IgD-negative memory B cell (primary cell): ENCODE results near the gene LRP1. TPM values are rescaled to one million over a fixed set of nuclear protein-coding genes. Genes with fewer than 3 reads are reported as not detected.
A peak's percentile ranks its signal among the peaks of the same experiment; 100 is the strongest.

Experiments used
- H3K27ac Mint-ChIP-seq, 3 donors: one replicate each; pipeline ENCODE4 v1.8.0; 2020 to 2022; ENCODE audit warnings: mild to moderate bottlenecking in 3 of 3, mixed read lengths in 3 of 3, moderate library complexity in 1 of 3
- H3K27me3 Mint-ChIP-seq: one replicate; pipeline ENCODE4 v1.8.0; 2021; ENCODE audit warnings: mixed read lengths
- H3K36me3 Mint-ChIP-seq: one replicate; pipeline ENCODE4 v1.8.0; 2020; ENCODE audit warnings: mild to moderate bottlenecking, mixed read lengths
- H3K4me1 Mint-ChIP-seq, 3 donors: one replicate each; pipeline ENCODE4 v1.8.0; 2020 to 2022; ENCODE audit warnings: mixed read lengths in 3 of 3, mild to moderate bottlenecking in 1 of 3
- H3K4me3 Mint-ChIP-seq, 4 donors: one replicate each; pipeline ENCODE4 v1.8.0; 2020 to 2022; ENCODE audit warnings: mild to moderate bottlenecking in 4 of 4, mixed read lengths in 4 of 4, moderate library complexity in 3 of 4
- H3K9me3 Mint-ChIP-seq, 3 donors: one replicate each; pipeline ENCODE4 v1.8.0; 2020 to 2021; ENCODE audit warnings: mixed read lengths in 3 of 3, mild to moderate bottlenecking in 1 of 3
- polyA plus RNA-seq: library from polyadenylated mRNA; unstranded; fragments of 300-500 nt; fragmentation: Illumina TruSeq; gene quantifications from one replicate; pipeline ENCODE4 v1.2.3, GENCODE V29; 2021

The LRP1 gene
- polyA plus RNA-seq, 1 donor from 2014 or later = 0.19 TPM

DNA sequence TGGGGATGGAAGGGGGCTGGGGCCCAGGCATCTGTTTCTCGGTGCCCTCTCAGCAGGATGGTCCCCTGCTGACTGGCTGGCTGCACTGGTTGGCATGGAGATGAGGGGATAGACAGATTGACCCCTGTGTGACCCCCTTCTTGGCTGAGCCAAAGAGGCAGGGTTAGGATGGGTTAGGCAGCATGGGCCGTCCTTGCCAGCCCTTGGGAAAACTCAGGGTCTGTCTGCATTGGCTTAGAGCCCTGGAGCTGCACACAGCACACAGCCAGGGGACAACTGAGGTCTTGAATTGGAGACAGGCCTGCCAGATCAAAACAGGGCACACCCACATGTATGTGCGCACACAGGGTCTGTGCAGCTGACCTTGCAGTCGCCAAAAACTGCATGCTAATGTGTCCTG, 30.4 kb downstream of the LRP1 start:
- no peak overlapping the region for H3K27ac Mint-ChIP-seq
- H3K36me3 Mint-ChIP-seq = peaks cover 8% of the 10 kb centered on the region
- H3K27me3 Mint-ChIP-seq = peaks cover 8% of the 10 kb centered on the region
- peaks cover 0 to 16% (median 8%) of the 10 kb centered on the region in 3 donors for H3K4me1 Mint-ChIP-seq
- no peak overlapping the region for H3K4me3 Mint-ChIP-seq
- H3K9me3 Mint-ChIP-seq = no peaks in the 10 kb centered on the region

DNA sequence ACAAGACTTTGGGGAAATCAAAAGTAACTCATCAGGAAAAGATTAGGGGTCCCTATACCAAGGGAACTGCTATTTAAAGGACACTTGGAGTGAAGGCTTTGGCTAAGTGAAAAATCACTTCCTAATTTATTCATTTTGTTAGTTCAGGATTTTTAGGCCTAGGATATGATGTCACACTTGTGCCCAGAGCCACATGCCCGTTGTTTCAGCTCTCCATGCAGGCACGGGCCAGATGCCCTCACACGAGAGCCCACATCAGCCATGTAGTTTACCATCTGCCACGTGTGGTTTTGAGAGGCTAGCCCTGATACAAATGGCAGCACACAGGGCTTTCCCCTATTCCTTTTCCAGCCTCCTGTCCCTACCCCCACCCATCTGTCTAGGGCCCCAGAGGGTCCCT, 31.0 kb downstream of the LRP1 start:
- peaks cover 8% of the 10 kb centered on the region for H3K36me3 Mint-ChIP-seq
- H3K27me3 Mint-ChIP-seq = peaks cover 8% of the 10 kb centered on the region
- peak overlapping the region in 1 of 3 donors; percentile 8 for H3K27ac Mint-ChIP-seq

DNA sequence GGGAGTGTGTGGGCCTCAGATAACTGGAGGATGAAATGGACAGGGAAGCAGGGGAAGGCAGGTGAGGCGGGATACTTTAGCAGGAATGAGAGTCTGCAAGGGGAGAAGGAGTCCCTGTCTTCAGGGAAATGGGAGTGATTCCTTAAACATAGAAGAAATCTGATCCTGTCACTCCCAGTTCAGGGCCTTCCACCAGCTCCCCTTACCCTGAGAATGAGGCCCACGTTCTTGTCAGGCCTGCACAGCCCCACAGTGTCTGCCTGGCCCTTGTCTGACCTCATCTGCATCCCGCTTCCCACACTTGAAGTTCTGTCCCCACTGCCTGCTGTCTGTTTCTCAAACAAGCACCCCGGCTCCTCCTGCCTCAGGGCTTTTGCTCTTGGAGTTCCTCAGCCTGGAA, 31.8 kb downstream of the LRP1 start:
- Mint-ChIP-seq H3K27ac (no peak overlapping the region), H3K36me3 (peaks cover 8% of the 10 kb centered on the region), H3K9me3 (no peaks in the 10 kb centered on the region), H3K4me3 (no peak overlapping the region), H3K27me3 (peaks cover 14% of the 10 kb centered on the region), H3K4me1 (peaks cover 0 to 14% (median 5%) of the 10 kb centered on the region in 3 donors)

More for the DNA sequence above, 31.0 kb downstream of the LRP1 start:
- Mint-ChIP-seq H3K4me1 (peaks cover 0 to 16% (median 8%) of the 10 kb centered on the region in 3 donors), H3K9me3 (no peaks in the 10 kb centered on the region), H3K4me3 (no peak overlapping the region)

DNA sequence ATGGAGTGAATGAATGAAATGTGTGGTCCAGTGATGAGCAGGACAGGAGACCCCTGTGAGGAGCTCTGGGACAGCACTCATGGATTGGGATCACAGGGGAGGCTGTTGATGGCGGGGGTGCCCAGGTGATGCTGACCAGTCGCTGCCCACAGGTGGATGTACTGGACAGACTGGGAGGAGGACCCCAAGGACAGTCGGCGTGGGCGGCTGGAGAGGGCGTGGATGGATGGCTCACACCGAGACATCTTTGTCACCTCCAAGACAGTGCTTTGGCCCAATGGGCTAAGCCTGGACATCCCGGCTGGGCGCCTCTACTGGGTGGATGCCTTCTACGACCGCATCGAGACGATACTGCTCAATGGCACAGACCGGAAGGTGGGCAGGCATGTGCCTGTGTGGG, 32.5 kb downstream of the LRP1 start:
- no peaks in the 10 kb centered on the region for H3K9me3 Mint-ChIP-seq
- peaks cover 8% of the 10 kb centered on the region for H3K36me3 Mint-ChIP-seq
- no peak overlapping the region for H3K27ac Mint-ChIP-seq
- no peak overlapping the region for H3K4me3 Mint-ChIP-seq
- H3K27me3 Mint-ChIP-seq = peaks cover 17% of the 10 kb centered on the region
- H3K4me1 Mint-ChIP-seq = peaks cover 0 to 10% (median 5%) of the 10 kb centered on the region in 3 donors

DNA sequence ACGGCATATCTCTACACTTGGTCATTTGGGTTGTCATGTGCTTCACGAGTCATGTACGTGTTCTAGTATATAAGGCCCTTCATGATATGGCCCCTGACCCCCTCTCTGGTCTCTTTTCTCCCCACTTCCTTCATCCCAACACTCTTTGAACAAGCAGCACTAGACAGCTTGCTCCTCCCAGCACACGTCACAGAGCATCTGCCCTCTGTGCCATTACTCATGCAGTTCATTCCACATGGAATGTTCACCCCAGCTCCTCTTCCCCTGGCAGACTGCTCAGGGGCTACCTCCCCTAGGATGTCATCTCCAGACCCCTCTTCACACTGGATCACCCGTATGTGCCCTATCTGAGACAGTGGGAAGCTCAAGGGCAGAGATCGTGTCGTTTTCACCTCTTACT, 33.2 kb downstream of the LRP1 start:
- Mint-ChIP-seq H3K9me3 (no peaks in the 10 kb centered on the region), H3K27ac (no peak overlapping the region), H3K4me1 (peaks cover 0 to 10% (median 5%) of the 10 kb centered on the region in 3 donors)

DNA sequence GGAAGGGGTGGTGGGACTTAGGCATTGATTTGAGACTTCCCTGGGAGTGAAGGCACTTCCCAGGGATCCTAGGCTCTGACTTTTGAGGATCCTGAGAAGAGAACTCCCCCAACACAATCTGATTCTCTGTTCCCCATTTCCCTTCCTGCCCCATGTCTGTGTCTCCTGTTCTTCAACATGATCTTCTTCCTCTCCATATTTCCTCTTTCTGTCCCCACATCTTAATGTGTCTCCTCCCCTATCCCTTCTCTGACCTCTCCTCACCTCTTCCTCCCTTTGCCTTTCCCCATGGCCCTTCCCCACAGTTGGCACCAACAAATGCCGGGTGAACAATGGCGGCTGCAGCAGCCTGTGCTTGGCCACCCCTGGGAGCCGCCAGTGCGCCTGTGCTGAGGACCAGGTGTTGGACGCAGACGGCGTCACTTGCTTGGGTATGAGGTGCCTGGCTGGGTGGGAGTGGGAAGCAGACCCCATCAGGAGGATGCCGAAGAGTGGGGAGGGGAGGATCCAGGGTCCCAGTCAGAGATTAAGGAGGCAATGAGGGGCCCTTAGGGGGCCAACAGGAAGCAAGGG, 34.4 kb downstream of the LRP1 start:
- Mint-ChIP-seq H3K36me3 (peaks cover 6% of the 10 kb centered on the region), H3K27ac (no peak overlapping the region), H3K4me1 (peaks cover 0 to 7% (median 4%) of the 10 kb centered on the region in 3 donors), H3K9me3 (no peaks in the 10 kb centered on the region), H3K4me3 (no peak overlapping the region), H3K27me3 (peaks cover 16% of the 10 kb centered on the region)

More for the DNA sequence above, 33.2 kb downstream of the LRP1 start:
- no peak overlapping the region for H3K4me3 Mint-ChIP-seq
- peaks cover 8% of the 10 kb centered on the region for H3K36me3 Mint-ChIP-seq
- H3K27me3 Mint-ChIP-seq = peaks cover 17% of the 10 kb centered on the region

DNA sequence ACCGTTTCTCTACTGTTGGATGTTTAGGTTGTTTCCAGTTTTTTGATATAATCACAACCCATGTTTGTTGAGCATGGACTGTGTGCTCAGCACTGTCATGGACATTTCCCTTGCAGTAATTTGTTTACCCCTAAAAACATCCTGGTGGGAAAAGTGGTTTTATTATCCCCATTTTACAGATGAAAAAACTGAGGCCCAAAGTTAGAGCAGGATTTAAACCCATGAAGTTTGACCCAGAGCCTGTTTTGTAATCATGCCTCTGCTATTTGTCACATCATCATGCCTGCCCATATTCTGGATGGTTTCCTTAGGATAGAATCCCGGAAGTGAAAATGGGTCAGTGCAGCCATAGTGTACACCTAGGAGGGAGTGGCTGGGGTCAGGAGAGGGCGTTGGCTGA, 36.2 kb downstream of the LRP1 start:
- H3K36me3 Mint-ChIP-seq = peaks cover 3% of the 10 kb centered on the region
- H3K27me3 Mint-ChIP-seq = peaks cover 11% of the 10 kb centered on the region
- H3K9me3 Mint-ChIP-seq = no peaks in the 10 kb centered on the region
- H3K27ac Mint-ChIP-seq = no peak overlapping the region
- peaks cover 0 to 3% (median 0%) of the 10 kb centered on the region in 3 donors for H3K4me1 Mint-ChIP-seq
- H3K4me3 Mint-ChIP-seq = no peak overlapping the region

DNA sequence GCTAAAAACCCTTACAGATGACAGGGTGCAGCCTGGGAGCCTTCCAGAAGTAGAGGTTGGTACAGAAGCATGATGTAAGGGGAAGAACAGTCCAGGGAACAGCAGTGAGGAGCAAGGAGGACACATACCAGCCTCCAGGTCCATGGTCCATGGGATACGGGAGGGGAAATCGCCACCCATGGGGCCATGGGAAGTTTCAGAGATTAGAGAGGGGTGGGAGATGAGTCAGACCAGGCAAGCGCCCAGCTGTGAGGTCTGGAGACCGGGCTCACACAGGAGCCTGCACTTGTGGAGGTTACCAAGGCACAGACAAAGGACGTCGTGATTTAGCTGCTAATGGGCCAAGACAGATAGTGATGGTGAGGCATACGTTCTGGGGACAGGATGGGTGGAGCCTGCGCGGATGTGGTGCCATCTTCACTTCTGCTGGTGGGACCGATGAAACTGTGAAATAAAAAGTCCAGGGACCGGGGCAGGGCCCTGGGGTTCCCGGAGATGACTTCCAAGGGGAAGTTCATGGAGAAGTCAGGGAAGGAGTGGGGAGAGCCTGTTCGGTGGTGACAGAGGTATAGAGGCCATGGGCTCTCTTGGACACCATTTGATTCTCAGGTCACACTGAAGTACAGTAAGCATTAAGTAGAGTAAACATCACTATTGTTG, 36.8 kb downstream of the LRP1 start:
- Mint-ChIP-seq H3K27me3 (peaks cover 11% of the 10 kb centered on the region), H3K4me1 (peaks cover 0 to 1% (median 0%) of the 10 kb centered on the region in 3 donors), H3K9me3 (no peaks in the 10 kb centered on the region), H3K36me3 (no peaks in the 10 kb centered on the region), H3K27ac (no peak overlapping the region), H3K4me3 (no peak overlapping the region)

DNA sequence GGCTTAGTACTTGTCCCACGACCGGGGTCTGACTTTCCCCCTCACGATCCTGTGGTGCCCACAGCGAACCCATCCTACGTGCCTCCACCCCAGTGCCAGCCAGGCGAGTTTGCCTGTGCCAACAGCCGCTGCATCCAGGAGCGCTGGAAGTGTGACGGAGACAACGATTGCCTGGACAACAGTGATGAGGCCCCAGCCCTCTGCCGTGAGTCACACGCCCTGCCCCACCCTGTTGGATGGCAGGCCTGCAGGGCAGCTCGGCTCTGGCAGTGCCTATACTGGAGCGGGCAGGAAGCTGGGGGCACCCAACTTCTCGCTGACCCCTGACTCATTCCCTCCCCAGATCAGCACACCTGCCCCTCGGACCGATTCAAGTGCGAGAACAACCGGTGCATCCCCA, 37.5 kb downstream of the LRP1 start:
- Mint-ChIP-seq H3K36me3 (no peaks in the 10 kb centered on the region), H3K27ac (no peak overlapping the region), H3K4me3 (no peak overlapping the region), H3K4me1 (peaks cover 0 to 1% (median 0%) of the 10 kb centered on the region in 3 donors), H3K9me3 (no peaks in the 10 kb centered on the region), H3K27me3 (peaks cover 11% of the 10 kb centered on the region)

DNA sequence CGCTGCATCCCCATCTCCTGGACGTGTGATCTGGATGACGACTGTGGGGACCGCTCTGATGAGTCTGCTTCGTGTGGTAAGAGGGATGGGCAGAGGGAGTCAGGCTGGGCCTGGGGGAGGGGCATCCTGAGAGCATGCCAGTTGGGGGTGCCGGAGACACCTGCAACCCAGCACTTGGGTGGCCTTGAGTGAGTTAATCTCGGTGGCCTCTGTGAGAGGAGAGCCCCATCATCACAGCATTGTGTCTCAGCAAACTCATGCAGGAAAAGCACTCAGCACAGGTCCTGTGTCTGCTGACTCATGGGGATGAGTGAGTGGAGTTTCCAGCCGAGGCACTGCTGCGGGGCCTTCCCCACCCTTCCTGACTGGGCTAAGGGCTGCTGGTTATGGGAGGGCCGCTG, 38.7 kb downstream of the LRP1 start:
- H3K27me3 Mint-ChIP-seq = peaks cover 11% of the 10 kb centered on the region
- H3K36me3 Mint-ChIP-seq = peaks cover 2% of the 10 kb centered on the region
- no peak overlapping the region for H3K27ac Mint-ChIP-seq
- H3K4me3 Mint-ChIP-seq = no peak overlapping the region
- H3K4me1 Mint-ChIP-seq = peaks cover 0 to 2% (median 0%) of the 10 kb centered on the region in 3 donors
- peaks cover 0 to 2% (median 0%) of the 10 kb centered on the region in 3 donors for H3K9me3 Mint-ChIP-seq

DNA sequence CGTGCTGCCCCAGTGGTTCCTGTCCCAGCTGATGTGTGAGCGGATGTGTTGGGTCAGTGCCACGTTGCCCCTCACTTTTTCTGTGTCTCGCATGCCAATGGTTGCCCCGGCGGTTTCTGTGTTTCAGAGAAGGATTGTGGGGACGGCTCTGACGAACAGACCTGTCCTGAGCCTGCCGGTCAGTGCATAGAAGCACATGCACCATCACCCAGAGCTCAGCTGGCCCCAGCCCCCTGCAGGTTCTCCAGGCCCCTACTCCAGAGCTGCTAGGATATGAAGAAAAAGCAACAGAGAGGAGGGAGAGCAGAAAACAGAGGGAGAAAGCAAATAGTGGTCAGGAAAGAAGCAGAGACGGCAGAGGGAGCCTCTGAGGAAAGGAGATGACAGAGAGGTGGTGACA, 39.8 kb downstream of the LRP1 start:
- Mint-ChIP-seq H3K4me1 (peaks cover 0 to 1% (median 0%) of the 10 kb centered on the region in 3 donors), H3K27ac (no peak overlapping the region), H3K36me3 (peaks cover 2% of the 10 kb centered on the region), H3K4me3 (no peak overlapping the region), H3K9me3 (peaks cover 0 to 2% (median 0%) of the 10 kb centered on the region in 3 donors), H3K27me3 (peaks cover 10% of the 10 kb centered on the region)

DNA sequence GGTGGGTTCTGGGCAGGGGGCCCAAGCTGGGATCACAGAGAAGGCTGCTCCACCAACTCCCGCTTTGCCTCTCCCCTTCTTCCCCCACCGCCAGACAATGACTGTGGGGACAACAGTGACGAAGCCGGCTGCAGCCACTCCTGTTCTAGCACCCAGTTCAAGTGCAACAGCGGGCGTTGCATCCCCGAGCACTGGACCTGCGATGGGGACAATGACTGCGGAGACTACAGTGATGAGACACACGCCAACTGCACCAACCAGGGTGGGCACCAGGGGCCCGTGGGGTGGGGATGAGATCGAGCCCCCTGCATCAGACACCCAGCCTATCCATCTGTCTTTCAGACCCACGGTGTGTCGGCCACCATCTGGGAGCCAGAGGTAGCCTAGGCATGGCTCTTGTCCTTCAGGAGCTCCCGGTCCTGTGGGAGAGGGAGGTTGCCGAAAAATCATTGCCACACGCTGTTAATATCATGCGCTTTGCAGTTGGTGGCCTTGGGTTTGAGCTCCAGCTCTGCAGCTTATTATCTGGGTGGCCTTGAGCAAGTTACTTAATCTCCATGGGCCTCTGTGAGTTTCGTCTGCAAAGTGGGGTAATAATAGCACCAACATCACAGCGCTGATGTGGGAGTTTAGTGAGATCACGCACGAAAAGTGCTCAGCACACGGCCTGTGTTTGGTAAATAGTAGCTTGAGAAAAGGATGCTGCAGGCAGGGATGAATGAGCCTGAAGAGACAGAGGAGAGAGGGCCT, 40.9 kb downstream of the LRP1 start:
- Mint-ChIP-seq H3K27ac (no peak overlapping the region), H3K36me3 (peaks cover 2% of the 10 kb centered on the region), H3K9me3 (peaks cover 0 to 2% (median 0%) of the 10 kb centered on the region in 3 donors), H3K27me3 (peaks cover 10% of the 10 kb centered on the region), H3K4me1 (peaks cover 0 to 1% (median 0%) of the 10 kb centered on the region in 3 donors), H3K4me3 (no peak overlapping the region)

DNA sequence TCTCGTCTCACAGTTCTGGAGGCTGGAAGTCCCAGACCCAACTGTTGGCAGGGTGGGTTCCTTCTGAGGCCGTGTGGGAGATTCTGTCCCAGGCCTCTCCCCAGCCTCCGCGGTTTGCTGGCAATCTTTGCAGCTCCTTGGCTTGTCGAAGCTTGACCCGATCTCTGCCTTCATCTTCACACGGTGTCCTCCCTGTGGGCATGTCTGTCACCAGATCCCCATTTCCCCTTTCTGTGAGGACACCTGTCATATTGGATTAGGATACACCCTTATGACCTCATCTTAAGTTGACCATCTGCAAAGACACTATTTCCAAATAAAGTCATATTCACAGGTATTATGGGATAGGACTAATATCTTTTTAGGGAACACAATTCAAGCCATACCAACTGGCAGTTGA, 41.7 kb downstream of the LRP1 start:
- peaks cover 2% of the 10 kb centered on the region for H3K36me3 Mint-ChIP-seq
- peaks cover 4% of the 10 kb centered on the region for H3K27me3 Mint-ChIP-seq
- peaks cover 0 to 1% (median 0%) of the 10 kb centered on the region in 3 donors for H3K4me1 Mint-ChIP-seq
- no peak overlapping the region for H3K27ac Mint-ChIP-seq
- H3K4me3 Mint-ChIP-seq = no peak overlapping the region
- H3K9me3 Mint-ChIP-seq = peaks cover 0 to 2% (median 0%) of the 10 kb centered on the region in 3 donors

DNA sequence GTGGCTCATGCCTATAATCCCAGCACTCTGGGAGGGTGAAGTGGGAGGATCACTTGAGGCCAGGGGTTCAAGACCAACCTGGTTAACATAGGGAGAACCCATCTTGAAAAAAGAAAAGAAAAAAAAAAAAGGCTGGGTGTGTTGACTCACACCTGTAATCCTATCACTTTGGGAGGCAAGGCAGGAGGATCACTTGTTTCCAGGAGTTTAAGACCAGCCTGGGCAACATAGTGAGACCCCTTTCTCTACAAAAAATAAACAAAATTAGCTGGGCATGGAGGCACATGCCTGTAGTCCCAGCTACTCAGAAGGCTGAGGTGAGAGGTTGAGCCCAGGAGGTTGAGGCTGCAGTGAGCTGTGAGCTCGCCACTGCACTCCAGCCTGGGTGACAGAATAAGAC, 42.1 kb downstream of the LRP1 start:
- Mint-ChIP-seq H3K9me3 (peaks cover 0 to 2% (median 0%) of the 10 kb centered on the region in 3 donors), H3K36me3 (peaks cover 2% of the 10 kb centered on the region), H3K4me3 (no peak overlapping the region), H3K4me1 (peaks cover 0 to 1% (median 0%) of the 10 kb centered on the region in 3 donors), H3K27me3 (no peaks in the 10 kb centered on the region), H3K27ac (no peak overlapping the region)

DNA sequence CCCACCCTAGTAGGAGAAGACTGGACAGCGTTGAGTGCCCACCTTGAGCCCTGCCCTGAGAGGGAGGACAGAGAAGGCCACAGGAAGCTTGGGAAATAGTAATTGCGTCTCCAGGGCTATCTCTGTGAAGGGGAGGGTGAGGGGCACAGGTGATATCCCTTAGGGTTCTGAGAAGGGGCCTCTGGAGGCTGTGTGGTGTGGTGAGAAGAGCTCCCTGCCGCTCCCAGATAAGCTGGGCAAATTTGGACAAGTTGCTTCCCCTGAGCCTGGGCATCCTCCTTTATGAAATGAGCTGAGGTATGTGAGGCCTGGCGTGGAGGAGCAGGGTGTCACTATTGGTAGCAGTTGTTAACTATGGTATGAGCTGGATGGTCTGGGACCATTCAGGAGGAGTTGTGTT, 42.6 kb downstream of the LRP1 start:
- H3K27ac Mint-ChIP-seq = no peak overlapping the region
- H3K4me3 Mint-ChIP-seq = no peak overlapping the region
- peaks cover 0 to 1% (median 0%) of the 10 kb centered on the region in 3 donors for H3K4me1 Mint-ChIP-seq
- peaks cover 0 to 2% (median 0%) of the 10 kb centered on the region in 3 donors for H3K9me3 Mint-ChIP-seq
- H3K27me3 Mint-ChIP-seq = no peaks in the 10 kb centered on the region
- peaks cover 2% of the 10 kb centered on the region for H3K36me3 Mint-ChIP-seq
